ENCODE data around the gene PRKAG1.

PRKAG1 gene

DNA sequence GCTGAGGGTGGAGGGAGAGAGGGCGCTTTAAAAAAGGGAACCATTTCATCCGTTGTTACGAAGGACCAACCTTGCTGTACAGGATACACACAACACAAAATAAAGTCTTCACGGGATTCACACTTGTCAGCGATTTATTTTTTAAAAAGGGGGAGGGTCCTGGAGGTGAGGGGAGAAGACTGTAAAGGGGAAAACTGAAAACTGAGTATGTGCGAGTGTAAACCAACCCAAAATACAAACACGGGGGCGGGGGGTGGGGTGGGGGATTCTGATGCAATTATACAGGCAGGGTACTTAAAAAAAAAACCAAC is 499 bp upstream of the PRKAG1 start:
- no peak for DNase-seq (ENCODE audit: insufficient read length)
- FAIRE-seq, result peak; percentile 30

DNA sequence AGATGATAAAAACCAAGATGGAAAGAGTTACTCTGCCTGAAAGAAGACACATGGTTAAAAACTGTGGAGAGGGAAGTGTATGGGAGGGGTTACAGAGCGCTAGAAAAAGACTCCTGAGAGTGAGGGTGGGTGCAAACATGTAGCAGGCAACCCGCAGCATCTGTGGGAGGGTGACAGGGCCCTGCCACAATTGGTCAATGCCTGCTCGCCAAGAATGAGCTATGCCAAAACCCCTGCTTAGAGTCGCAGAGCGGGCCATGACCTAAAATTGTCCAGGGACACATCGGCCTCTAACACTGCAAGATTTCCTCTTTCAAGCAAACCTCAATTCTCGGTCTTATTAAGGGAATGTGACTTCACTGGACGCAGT is 700 bp downstream of the PRKAG1 start:
- FAIRE-seq (peak; percentile 53), DNase-seq (ENCODE audit: insufficient read length) (no peak)
- TF ChIP-seq TAF1 (IDR thresholded peaks at IDR 0.05; ENCODE audit: borderline replicate concordance, low read depth, low read length) (no peak), POLR2AphosphoS5 (IDR thresholded peaks at IDR 0.05; ENCODE audit: low read depth, low read length) (no peak), POLR2A (IDR thresholded peaks at IDR 0.05; ENCODE audit: low read depth, low read length) (no peak)

More for the DNA sequence above, 499 bp upstream of the PRKAG1 start:
- TF ChIP-seq POLR2AphosphoS5 (IDR thresholded peaks at IDR 0.05; ENCODE audit: low read depth, low read length) (no peak), POLR2A (IDR thresholded peaks at IDR 0.05; ENCODE audit: low read depth, low read length) (no peak), TAF1 (IDR thresholded peaks at IDR 0.05; ENCODE audit: borderline replicate concordance, low read depth, low read length) (no peak)

DNA sequence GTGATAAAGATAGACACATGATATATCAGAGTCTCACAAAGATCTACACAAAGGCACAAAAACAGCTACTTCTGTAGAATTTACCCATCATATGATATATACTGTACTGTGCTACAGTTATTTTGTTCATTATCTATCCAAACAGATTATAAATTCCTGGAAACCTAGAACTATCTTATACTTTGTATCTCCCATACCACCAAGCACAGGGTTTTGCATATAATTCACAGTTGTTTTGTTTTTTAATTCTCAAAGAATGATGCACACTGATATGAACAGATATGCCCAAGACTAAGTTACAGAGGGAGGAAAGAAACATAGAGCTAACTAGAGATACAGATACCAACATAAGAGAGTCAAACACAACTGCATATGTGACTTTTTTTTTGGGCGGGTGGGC is 3.4 kb downstream of the PRKAG1 start:
- DNase-seq (ENCODE audit: insufficient read length), result no peak
- FAIRE-seq, result no peak
- no peak for TF ChIP-seq POLR2A (IDR thresholded peaks at IDR 0.05; ENCODE audit: low read depth, low read length)

DNA sequence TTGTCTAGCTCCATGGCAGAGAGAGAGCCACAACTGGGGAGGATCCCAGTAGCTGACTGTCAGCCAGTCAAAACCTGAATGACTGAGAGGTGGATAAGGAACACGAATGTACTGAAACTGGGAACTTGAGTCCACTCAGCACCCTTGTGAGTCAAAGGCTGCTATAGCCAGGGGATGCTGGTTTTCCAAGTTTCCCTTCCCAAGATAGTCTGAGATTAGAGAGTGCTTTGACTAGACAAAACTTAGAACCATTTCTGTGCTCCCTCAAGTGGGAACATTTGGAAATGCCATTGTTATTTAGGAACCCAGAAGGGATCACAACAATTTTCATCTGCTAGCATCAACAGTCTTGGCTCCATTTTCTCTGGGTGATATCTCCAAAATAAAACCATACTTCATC is 4.0 kb downstream of the PRKAG1 start:
- no peak for TF ChIP-seq TAF1 (IDR thresholded peaks at IDR 0.05; ENCODE audit: borderline replicate concordance, low read depth, low read length)
- TF ChIP-seq POLR2AphosphoS5 (IDR thresholded peaks at IDR 0.05; ENCODE audit: low read depth, low read length), result no peak
- no peak for TF ChIP-seq POLR2A (IDR thresholded peaks at IDR 0.05; ENCODE audit: low read depth, low read length)
- FAIRE-seq, result no peak

DNA sequence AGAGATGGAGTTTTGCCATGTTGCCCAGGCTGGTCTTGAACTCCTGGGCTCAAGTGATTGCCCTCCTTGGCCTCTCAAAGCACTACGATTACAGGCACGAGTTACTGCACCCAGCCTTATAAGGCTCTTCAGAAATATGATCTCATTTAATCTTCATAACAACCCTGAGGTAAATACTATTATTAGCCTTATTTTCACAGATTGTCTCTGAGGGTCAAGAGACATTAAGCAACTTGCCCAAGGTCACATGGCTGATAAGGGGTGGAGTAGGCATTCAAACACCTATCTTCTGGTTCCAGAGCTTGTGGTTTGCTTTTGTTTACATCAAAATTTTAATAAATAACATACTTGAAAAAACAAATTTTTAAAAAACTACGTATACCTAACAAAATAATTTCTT is 5.1 kb downstream of the PRKAG1 start:
- FAIRE-seq, result no peak

More for the DNA sequence above, 4.0 kb downstream of the PRKAG1 start:
- no peak for DNase-seq (ENCODE audit: insufficient read length)

GRCh38 chr12:49012739-49013138 is 5.8 kb downstream of the PRKAG1 start:
- FAIRE-seq, result no peak
- TF ChIP-seq POLR2AphosphoS5 (IDR thresholded peaks at IDR 0.05; ENCODE audit: low read depth, low read length), result no peak
- TF ChIP-seq TAF1 (IDR thresholded peaks at IDR 0.05; ENCODE audit: borderline replicate concordance, low read depth, low read length), result no peak

More for the DNA sequence above, 5.1 kb downstream of the PRKAG1 start:
- no peak for TF ChIP-seq TAF1 (IDR thresholded peaks at IDR 0.05; ENCODE audit: borderline replicate concordance, low read depth, low read length)
- TF ChIP-seq POLR2AphosphoS5 (IDR thresholded peaks at IDR 0.05; ENCODE audit: low read depth, low read length), result no peak
- no peak for TF ChIP-seq POLR2A (IDR thresholded peaks at IDR 0.05; ENCODE audit: low read depth, low read length)
- DNase-seq (ENCODE audit: insufficient read length), result no peak

GRCh38 chr12:49010092-49010668 is 8.4 kb downstream of the PRKAG1 start:
- DNase-seq (ENCODE audit: insufficient read length), result no peak
- FAIRE-seq, result no peak
- TF ChIP-seq TAF1 (IDR thresholded peaks at IDR 0.05; ENCODE audit: borderline replicate concordance, low read depth, low read length) (no peak), POLR2A (IDR thresholded peaks at IDR 0.05; ENCODE audit: low read depth, low read length) (no peak), POLR2AphosphoS5 (IDR thresholded peaks at IDR 0.05; ENCODE audit: low read depth, low read length) (no peak)

More at GRCh38 chr12:49012739-49013138, 5.8 kb downstream of the PRKAG1 start:
- DNase-seq (ENCODE audit: insufficient read length), result no peak

- no peak for DNase-seq (ENCODE audit: insufficient read length)
- FAIRE-seq, result no peak
- TF ChIP-seq POLR2A (IDR thresholded peaks at IDR 0.05; ENCODE audit: low read depth, low read length) (no peak), TAF1 (IDR thresholded peaks at IDR 0.05; ENCODE audit: borderline replicate concordance, low read depth, low read length) (no peak), POLR2AphosphoS5 (IDR thresholded peaks at IDR 0.05; ENCODE audit: low read depth, low read length) (no peak)
Observed at GRCh38 chr12:49008943-49009342, 9.6 kb downstream of the PRKAG1 start.

DNA sequence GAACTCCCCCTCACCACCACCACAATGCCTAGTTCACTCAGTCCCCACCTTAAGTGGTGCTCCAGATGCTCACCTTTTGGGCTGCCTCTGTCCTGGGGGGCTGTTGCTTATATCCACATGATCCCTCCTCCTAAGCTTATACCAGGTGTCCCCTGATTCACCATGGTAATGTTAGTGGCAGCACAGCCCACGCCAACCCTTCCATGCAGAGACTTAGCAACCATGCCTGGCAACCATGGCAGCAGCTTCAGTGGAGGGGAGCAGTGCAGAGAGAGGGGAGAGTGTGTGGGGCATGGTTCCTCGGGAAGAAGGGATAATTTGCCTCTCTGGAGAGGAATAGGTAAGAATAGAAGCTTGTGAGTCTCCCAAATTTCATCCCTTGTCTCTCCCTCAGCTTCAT is 18.2 kb downstream of the PRKAG1 start:
- DNase-seq (ENCODE audit: insufficient read length) (no peak), FAIRE-seq (no peak)
- TF ChIP-seq POLR2A (IDR thresholded peaks at IDR 0.05; ENCODE audit: low read depth, low read length), result no peak
- TF ChIP-seq TAF1 (IDR thresholded peaks at IDR 0.05; ENCODE audit: borderline replicate concordance, low read depth, low read length), result no peak
- TF ChIP-seq POLR2AphosphoS5 (IDR thresholded peaks at IDR 0.05; ENCODE audit: low read depth, low read length), result no peak

GRCh38 chr12:48999371-49000131 is 19.0 kb downstream of the PRKAG1 start, which contains the start of gene DDN:
DDN (minus strand) TSS chr12:48999375; CDS start chr12:48999287, 88 bp downstream.
- no peak for TF ChIP-seq POLR2AphosphoS5 (IDR thresholded peaks at IDR 0.05; ENCODE audit: low read depth, low read length)
- peak; percentile 33; the same call in 1 of the 2 replicates for TF ChIP-seq POLR2A (IDR thresholded peaks at IDR 0.05; ENCODE audit: low read depth, low read length)
- DNase-seq (ENCODE audit: insufficient read length) (peak; percentile 74), FAIRE-seq (peak; percentile 63)

- TF ChIP-seq POLR2A (IDR thresholded peaks at IDR 0.05; ENCODE audit: low read depth, low read length) (no peak), TAF1 (IDR thresholded peaks at IDR 0.05; ENCODE audit: borderline replicate concordance, low read depth, low read length) (no peak), POLR2AphosphoS5 (IDR thresholded peaks at IDR 0.05; ENCODE audit: low read depth, low read length) (no peak)
- DNase-seq (ENCODE audit: insufficient read length), result peak; percentile 43
- FAIRE-seq, result no peak
Observed at GRCh38 chr12:48998497-48999353, 19.9 kb downstream of the PRKAG1 start.

Data from GM12892 (cell line).